B cell (primary cell): ENCODE results near the gene CELF2.

Experiments used
- CTCF ChIP-seq: fragments of 200-600 bp; IDR thresholded peaks from one replicate; pipeline ENCODE4 v1.8.0; 2022; ENCODE audit warnings: antibody characterized with exemption, mild to moderate bottlenecking
- EZH2 ChIP-seq: IDR thresholded peaks from 2 replicates; pipeline ENCODE4 v1.6.1; 2012; ENCODE audit warnings: borderline replicate concordance, low read depth, mild to moderate bottlenecking, moderate library complexity, low read length; ENCODE audit not compliant: insufficient read depth, poor library complexity, severe bottlenecking

- TF ChIP-seq CTCF (no peak), EZH2 (no peak)
These were observed 362.1 kb downstream of the CELF2 start for GRCh38 chr10:11379771-11380170.
